Kidney (tissue), 14 donors: Measurements from ENCODE around the gene APLN. TPM values are rescaled to one million over a fixed set of nuclear protein-coding genes. Genes with fewer than 3 reads are reported as not detected.

Experiments
- DNase-seq, 5 donors: peaks; one replicate each; pipeline ENCODE4 v3.0.0-alpha.2; 2013 to 2020
- FAIRE-seq: peaks from 2 replicates; lab custom pipeline; 2012; peaks lifted over from hg19 to GRCh38; lab: Jason Lieb, UNC
- H3K27ac ChIP-seq, 2 donors: one replicate each; pipeline ENCODE4 v1.7.0; 2013; ENCODE audit warnings: low read depth in 2 of 2, low read length in 2 of 2, inconsistent platforms in 1 of 2
- H3K27me3 ChIP-seq: one replicate; pipeline ENCODE4 v1.7.1; 2013; ENCODE audit warnings: low read length, inconsistent platforms; ENCODE audit not compliant: control insufficient read depth, insufficient read depth
- H3K36me3 ChIP-seq, 3 donors: one replicate each; pipeline versions ENCODE4 v1.7.0 to v1.7.1; 2013; ENCODE audit warnings: low read length in 3 of 3, control low read depth in 1 of 3, inconsistent platforms in 1 of 3; ENCODE audit not compliant: insufficient read depth in 3 of 3, control insufficient read depth in 2 of 3
- H3K4me1 ChIP-seq, 3 donors: one replicate each; pipeline versions ENCODE4 v1.7.0 to v1.7.1; 2013; ENCODE audit warnings: low read length in 3 of 3, inconsistent platforms in 1 of 3, low read depth in 1 of 3; ENCODE audit not compliant: control insufficient read depth in 2 of 3, insufficient read depth in 2 of 3
- H3K4me3 ChIP-seq, 3 donors: one replicate each; pipeline versions ENCODE4 v1.7.0 to v1.8.1; 2013; ENCODE audit warnings: low read length in 3 of 3, control low read depth in 1 of 3, inconsistent platforms in 1 of 3
- H3K9ac ChIP-seq, 3 donors: one replicate each; pipeline versions ENCODE4 v1.7.0 to v1.7.1; 2013; ENCODE audit warnings: low read length in 3 of 3, control low read depth in 1 of 3, inconsistent platforms in 1 of 3
- H3K9me3 ChIP-seq, 3 donors: one replicate each; pipeline versions ENCODE4 v1.7.0 to v1.7.1; 2013; ENCODE audit warnings: low read length in 3 of 3, control low read depth in 1 of 3, inconsistent platforms in 1 of 3; ENCODE audit not compliant: control insufficient read depth in 2 of 3, insufficient read depth in 1 of 3
- CTCF ChIP-seq: IDR thresholded peaks from 3 replicates; pipeline ENCODE4 v1.5.1; 2012; ENCODE audit warnings: mild to moderate bottlenecking, moderate library complexity, borderline replicate concordance; ENCODE audit not compliant: insufficient read depth; ENCODE audit errors: extremely low read depth
- intact Hi-C: fragments of 100-400 bp; cut with DNase I; formaldehyde crosslinking; loops from one replicate; pipeline ENCODE4 v1.11.1; 2022
- polyA plus RNA-seq: library from polyadenylated mRNA; stranded (reverse); fragments of 350-450 nt; fragmentation: Illumina TruSeq; extraction: RNeasy Lipid Tissue Mini Kit (QIAGEN cat#74804); gene quantifications from one replicate; pipeline ENCODE4 v1.2.3, GENCODE V29; 2014; ENCODE audit warnings: low read depth, low replicate concordance; ENCODE audit not compliant: insufficient read depth
- total RNA-seq: library from RNA; stranded (reverse); fragmentation: NEBNext Ultra II Directional; extraction: Animal tissue kit (Norgen Biotek cat#: 25700); gene quantifications from one replicate; pipeline ENCODE4 v1.2.1, GENCODE V29; 2021
- donor health status: control.
- donor health status: control.
- donor health status: control.
- donor health status: control.
- donor health status: control.
- donor health status: DM: yes; HTN: yes; CAD: no.
- donor health status: Normal renal cell carcinoma (clear cell type).

The APLN gene
- total and polyA plus RNA-seq, 2 donors from 2014 or later, result 0.31 to 9.9 TPM

- no peak for TF ChIP-seq CTCF
- intact Hi-C loops, result no loop called here
- FAIRE-seq, result no peak
Observed at GRCh38 chrX:129686422-129686948, 31.7 kb upstream of the APLN start.

DNA sequence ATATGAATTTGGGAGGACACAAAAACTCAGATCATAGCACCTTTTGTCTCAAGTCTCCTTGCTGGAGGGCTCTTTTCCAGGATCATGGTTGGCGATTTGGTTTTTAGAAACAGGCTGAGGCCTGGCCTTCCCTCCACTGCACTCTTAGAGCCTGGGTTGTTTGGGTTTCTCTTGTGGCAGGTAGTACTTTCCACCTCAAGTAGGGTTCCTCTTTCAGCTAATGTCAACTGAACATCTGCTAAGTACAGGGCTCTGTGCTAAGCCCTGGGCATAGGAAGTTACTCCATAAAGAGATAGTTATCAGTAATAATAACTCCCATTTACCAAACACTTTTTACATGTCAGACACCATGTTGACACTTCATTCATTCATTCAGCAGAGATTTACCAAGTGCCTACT lies 28.2 kb upstream of the APLN start:
- Histone ChIP-seq H3K27ac (no peak overlapping the region), H3K4me1 (no peaks in the 10 kb centered on the region), H3K9me3 (no peaks in the 10 kb centered on the region), H3K36me3 (no peaks in the 10 kb centered on the region), H3K9ac (no peak overlapping the region), H3K4me3 (no peak overlapping the region), H3K27me3 (no peaks in the 10 kb centered on the region)
- FAIRE-seq (no peak), DNase-seq (no peak)
- no peak for TF ChIP-seq CTCF
- intact Hi-C loops, result no loop called here

More at GRCh38 chrX:129686422-129686948, 31.7 kb upstream of the APLN start:
- Histone ChIP-seq H3K27ac (no peak overlapping the region), H3K36me3 (no peaks in the 10 kb centered on the region), H3K9me3 (no peaks in the 10 kb centered on the region), H3K4me1 (no peaks in the 10 kb centered on the region), H3K4me3 (no peak overlapping the region), H3K9ac (no peak overlapping the region), H3K27me3 (no peaks in the 10 kb centered on the region)
- DNase-seq, result peak in 1 of 5 donors; percentile 41

DNA sequence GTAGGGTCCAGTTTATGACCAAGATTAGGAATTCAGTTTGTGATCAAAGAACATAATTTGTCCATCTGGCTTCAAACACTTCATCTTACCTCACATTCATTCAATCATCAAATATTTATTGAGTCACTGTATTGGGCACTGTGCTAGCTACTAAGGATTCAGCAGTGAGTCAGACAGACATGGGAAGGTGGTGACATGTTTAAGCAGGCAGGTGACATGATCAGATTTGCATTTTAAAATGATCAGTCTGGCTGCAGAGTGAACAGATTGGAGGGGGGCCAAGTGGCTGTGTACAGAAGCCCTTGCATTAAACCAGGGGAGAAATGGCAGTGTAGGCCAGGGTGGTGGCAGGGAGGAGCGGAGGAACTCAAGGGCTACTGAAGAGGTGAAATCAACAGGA lies 25.1 kb upstream of the APLN start:
- DNase-seq, result no peak
- Histone ChIP-seq H3K9ac (no peak overlapping the region), H3K4me1 (no peaks in the 10 kb centered on the region), H3K4me3 (no peak overlapping the region), H3K36me3 (no peaks in the 10 kb centered on the region), H3K27me3 (no peaks in the 10 kb centered on the region), H3K9me3 (no peaks in the 10 kb centered on the region), H3K27ac (no peak overlapping the region)
- FAIRE-seq, result no peak
- intact Hi-C loops, result no loop called here
- no peak for TF ChIP-seq CTCF
